Measurements from ENCODE around the gene ATXN10.
"Not testable (repeated sequence)": the region's sequence is repeated elsewhere in the genome, so short reads cannot be mapped to it uniquely, and the experiment has no call there.

The ATXN10 gene

DNA sequence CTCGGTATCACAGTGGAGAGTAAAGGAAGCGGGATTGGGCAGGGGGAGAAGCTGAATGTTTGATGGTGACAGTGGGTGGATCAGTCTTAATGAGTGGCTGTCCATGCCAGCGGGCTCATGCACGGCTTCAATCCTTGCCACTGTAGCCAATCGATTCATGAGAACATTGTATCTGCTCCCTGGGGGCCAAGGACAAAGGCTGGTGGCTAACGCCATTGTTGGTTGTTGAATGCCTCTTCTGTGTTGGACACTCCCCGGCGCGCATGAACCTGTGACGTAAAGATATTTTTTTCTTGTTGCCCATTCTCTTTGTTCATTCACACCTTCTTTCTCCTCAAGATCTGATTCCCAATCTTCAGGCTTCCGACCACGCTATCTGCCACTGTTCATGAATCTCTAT is 20.9 kb upstream of the ATXN10 start:
- no peak overlapping the region for H3K4me3 ChIP-seq (ENCODE audit: low read depth, low read length)
- TF ChIP-seq, protein P1, sequence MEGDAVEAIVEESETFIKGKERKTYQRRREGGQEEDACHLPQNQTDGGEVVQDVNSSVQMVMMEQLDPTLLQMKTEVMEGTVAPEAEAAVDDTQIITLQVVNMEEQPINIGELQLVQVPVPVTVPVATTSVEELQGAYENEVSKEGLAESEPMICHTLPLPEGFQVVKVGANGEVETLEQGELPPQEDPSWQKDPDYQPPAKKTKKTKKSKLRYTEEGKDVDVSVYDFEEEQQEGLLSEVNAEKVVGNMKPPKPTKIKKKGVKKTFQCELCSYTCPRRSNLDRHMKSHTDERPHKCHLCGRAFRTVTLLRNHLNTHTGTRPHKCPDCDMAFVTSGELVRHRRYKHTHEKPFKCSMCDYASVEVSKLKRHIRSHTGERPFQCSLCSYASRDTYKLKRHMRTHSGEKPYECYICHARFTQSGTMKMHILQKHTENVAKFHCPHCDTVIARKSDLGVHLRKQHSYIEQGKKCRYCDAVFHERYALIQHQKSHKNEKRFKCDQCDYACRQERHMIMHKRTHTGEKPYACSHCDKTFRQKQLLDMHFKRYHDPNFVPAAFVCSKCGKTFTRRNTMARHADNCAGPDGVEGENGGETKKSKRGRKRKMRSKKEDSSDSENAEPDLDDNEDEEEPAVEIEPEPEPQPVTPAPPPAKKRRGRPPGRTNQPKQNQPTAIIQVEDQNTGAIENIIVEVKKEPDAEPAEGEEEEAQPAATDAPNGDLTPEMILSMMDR (conservative IDR thresholded peaks at IDR 0.05; ENCODE audit: low read depth, low read length) = no peak
- no peak for DNase-seq (ENCODE audit: low read depth)

DNA sequence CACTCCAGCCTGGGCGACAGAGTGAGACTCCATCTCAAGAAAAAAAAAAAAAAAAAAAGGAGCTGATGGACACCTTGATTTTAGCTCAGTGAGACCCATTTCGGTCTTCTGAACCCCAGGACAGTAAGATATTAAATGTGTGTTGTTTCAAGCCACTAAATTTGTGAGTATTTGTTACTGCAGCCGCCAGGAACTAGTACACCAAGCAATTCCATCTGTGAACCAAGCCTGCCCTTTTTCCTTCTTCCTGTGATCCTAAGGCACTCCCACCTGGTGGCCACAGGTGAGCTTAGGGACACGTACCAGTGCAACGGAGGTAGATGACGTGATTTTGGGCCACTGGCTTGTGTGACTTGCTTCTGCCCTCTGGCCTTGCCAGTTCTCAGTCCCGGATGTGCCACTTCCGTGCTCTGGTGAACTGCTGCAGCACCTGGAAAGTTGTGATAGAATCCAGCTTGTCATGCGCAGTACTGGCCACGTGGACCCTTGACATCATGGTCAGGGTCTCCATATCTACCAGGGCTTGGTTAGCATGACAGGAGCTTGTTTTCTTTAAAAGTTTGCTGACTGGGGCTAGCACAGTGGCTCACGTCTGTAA is 19.6 kb upstream of the ATXN10 start:
- TF ChIP-seq, protein P1 (conservative IDR thresholded peaks at IDR 0.05; ENCODE audit: low read depth, low read length) = no peak
- no peak for DNase-seq (ENCODE audit: low read depth)
- no peak overlapping the region for H3K4me3 ChIP-seq (ENCODE audit: low read depth, low read length)

DNA sequence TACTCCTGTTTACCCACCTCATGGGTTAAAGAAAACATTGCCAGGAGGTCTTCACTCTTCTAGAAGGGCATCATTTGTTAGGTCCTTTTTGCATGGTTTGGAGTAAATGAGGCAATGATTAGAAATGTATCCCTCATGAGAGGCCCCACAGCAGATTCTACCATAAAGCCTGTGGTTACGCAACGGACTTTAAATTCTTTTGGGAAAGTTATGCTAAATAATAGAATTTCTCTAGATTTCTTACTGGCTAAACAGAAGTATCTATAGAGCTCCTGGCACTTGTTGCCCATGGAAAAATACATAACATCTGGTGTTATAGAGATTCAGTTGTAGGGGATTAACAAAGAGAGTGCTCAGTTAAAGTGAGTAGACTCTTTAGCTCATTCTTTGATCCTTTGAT is 15.1 kb upstream of the ATXN10 start:
- H3K4me3 ChIP-seq (ENCODE audit: low read depth, low read length) = no peak overlapping the region
- DNase-seq (ENCODE audit: low read depth) = no peak
- TF ChIP-seq, protein P1 (conservative IDR thresholded peaks at IDR 0.05; ENCODE audit: low read depth, low read length) = no peak

DNA sequence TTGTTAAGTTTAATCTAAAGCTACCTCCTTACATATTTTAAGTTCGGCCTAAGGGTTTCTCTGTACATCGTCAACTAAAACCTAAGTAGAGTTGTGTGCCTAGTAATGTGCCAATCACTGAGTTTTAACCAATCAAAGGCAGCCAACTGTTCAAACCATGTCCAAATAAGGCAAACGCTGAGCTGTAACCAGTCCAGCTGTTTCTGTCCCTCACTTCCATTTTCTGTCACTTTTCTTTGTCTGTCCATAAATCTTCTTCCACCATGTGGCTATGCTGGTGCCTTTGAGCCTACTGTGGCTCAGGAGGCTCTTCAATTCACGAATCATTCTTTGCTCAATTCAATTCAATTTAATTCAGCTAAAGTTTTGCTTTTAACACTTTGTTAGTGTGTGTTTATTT is 13.9 kb upstream of the ATXN10 start:
- H3K4me3 ChIP-seq (ENCODE audit: low read depth, low read length) = no peak overlapping the region
- no peak for DNase-seq (ENCODE audit: low read depth)
- TF ChIP-seq, protein P1 (conservative IDR thresholded peaks at IDR 0.05; ENCODE audit: low read depth, low read length) = no peak

DNA sequence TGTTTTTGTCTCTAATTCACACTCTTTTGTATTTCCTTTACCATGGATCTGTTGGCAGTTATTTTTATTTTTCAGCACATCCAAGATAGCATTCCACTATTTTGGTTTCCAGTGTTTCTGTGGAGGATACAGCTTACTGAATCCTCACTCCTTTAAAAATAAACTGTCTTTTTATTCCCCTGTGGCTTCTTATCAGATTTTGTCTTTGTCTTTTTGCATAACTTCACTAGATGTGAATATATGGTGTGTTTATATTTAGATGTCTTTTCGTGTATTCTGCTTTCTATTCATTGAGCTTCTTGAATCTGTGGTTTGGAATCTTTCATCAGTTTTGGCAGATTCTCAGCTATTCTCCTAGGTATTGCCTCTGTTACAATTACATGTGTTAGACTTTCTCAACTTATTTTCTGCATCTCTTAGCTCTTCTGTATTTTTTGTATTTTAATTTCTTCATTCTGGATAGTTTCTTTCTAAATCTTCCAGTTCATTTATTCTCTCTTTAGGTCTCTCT is 7.4 kb upstream of the ATXN10 start:
- no peak overlapping the region for H3K4me3 ChIP-seq (ENCODE audit: low read depth, low read length)
- no peak for DNase-seq (ENCODE audit: low read depth)
- TF ChIP-seq, protein P1 (conservative IDR thresholded peaks at IDR 0.05; ENCODE audit: low read depth, low read length) = no peak

DNA sequence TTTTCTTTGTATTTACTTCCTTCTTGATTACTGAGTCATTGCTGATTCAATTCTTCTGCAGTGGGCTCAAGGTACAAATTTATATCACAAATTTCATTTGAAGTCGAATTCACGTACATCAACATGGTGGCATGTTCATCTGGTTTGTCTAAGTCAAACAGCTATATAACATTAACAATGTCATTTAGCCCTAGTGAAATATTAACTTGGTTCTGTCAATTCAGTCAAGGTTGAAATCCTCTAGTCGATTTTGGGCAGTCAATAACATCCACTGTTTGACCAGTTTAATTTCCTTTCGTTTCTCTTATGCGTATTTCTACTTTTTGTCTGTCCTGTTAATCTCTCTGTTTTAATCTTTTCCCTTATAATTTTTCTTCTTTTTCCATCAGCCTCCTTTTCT is 4.1 kb upstream of the ATXN10 start:
- no peak for DNase-seq (ENCODE audit: low read depth)
- no peak overlapping the region for H3K4me3 ChIP-seq (ENCODE audit: low read depth, low read length)
- TF ChIP-seq, protein P1 (conservative IDR thresholded peaks at IDR 0.05; ENCODE audit: low read depth, low read length) = no peak

DNA sequence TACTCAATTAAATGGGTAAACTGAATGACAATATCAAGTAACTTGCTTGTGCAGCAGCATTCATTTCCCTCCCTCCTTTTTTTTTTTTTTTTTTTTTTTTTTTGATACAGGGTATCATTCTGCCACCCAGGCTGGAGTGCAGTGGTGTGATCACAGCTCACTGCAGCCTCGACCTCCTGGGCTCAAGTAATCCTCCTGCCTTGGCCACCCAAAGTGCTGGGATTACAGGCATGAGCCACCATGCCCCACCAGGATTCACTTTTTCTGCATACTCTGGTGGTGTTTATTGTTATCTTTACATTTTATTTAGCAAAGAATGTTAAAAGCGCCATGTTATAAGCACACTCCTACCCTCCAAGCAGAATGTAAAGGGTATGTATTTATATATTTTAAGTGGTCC is 1.3 kb upstream of the ATXN10 start:
- DNase-seq (ENCODE audit: low read depth); H3K4me3 ChIP-seq (ENCODE audit: low read depth, low read length): not testable (repeated sequence)
